OCI-LY1 (cell line): ENCODE data around the gene CRAMP1.

Source experiments
- CTCF ChIP-seq: fragments of 200-600 bp; sonication (generic), shearing (Covaris generic); IDR thresholded peaks from 2 replicates; pipeline ENCODE4 v1.5.1; 2017; ENCODE audit warnings: mild to moderate bottlenecking, antibody characterized with exemption, low read length, moderate library complexity, mixed read lengths
- EZH2 ChIP-seq: fragments of 200-600 bp; sonication (generic), shearing (Covaris generic); IDR thresholded peaks from 2 replicates; pipeline ENCODE4 v1.8.0; 2017; ENCODE audit warnings: borderline replicate concordance, mixed run types, mild to moderate bottlenecking, antibody characterized with exemption, low read length, moderate library complexity, mixed read lengths

GRCh38 chr16:1667271-1667670 lies 55.1 kb downstream of the CRAMP1 start:
- no peak for TF ChIP-seq CTCF
- no peak for TF ChIP-seq EZH2
